Ishikawa (cell line): Measurements from ENCODE around the gene AP3B1.

Source experiments
- CEBPB ChIP-seq: IDR thresholded peaks from 2 replicates; pipeline ENCODE4 v1.6.1; 2012
- CREB1 ChIP-seq: IDR thresholded peaks from 2 replicates; pipeline ENCODE4 v1.6.1; 2012; ENCODE audit warnings: low read depth
- EGR1 ChIP-seq: IDR thresholded peaks from 2 replicates; pipeline ENCODE4 v1.6.1; 2012
- EP300 ChIP-seq: IDR thresholded peaks from 2 replicates; pipeline ENCODE4 v1.6.1; 2012; ENCODE audit warnings: borderline replicate concordance
- FOXM1 ChIP-seq: IDR thresholded peaks from 2 replicates; pipeline ENCODE4 v1.6.1; 2012; ENCODE audit warnings: low read depth, borderline replicate concordance
- RAD21 ChIP-seq: IDR thresholded peaks from 2 replicates; pipeline ENCODE4 v1.6.1; 2012; ENCODE audit warnings: low read depth
- TAF1 ChIP-seq: IDR thresholded peaks from 2 replicates; pipeline ENCODE4 v1.6.1; 2012; ENCODE audit warnings: low read depth, mild to moderate bottlenecking
- TCF12 ChIP-seq: IDR thresholded peaks from 2 replicates; pipeline ENCODE4 v1.6.1; 2012; ENCODE audit warnings: low read depth
- TEAD4 ChIP-seq: IDR thresholded peaks from 2 replicates; pipeline ENCODE4 v1.6.1; 2012
- ZBTB7A ChIP-seq: IDR thresholded peaks from 2 replicates; pipeline ENCODE4 v1.6.1; 2012; ENCODE audit warnings: low read depth
- TF ChIP-seq, protein P1 (sequence below): IDR thresholded peaks from 2 replicates; pipeline ENCODE4 v1.6.1; 2012
- TF ChIP-seq, protein P2 (sequence below): IDR thresholded peaks from 2 replicates; pipeline ENCODE4 v1.6.1; 2012; ENCODE audit warnings: low read depth, mild to moderate bottlenecking
- TF ChIP-seq, protein P3 (sequence below): IDR thresholded peaks from 2 replicates; pipeline ENCODE4 v1.6.1; 2012

DNA sequence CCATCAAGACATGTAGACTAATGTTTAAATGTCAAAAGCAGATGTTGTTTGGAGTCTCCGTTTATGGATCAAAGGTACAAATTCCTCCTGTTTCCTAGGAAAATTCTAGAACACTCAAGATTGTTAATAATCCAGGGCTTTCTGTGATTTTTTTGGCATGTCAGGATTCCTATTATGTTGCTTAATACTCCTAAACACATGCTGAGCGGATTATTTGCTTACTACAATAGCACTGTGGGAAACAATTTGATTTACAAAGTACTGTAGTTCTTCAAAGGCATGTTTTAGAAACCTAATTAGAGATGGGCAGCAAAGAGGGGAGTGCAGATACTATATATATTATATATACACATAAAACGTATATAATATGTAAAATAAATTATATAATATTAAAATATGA, 46.9 kb upstream of the AP3B1 start:
- TF ChIP-seq, protein P1, sequence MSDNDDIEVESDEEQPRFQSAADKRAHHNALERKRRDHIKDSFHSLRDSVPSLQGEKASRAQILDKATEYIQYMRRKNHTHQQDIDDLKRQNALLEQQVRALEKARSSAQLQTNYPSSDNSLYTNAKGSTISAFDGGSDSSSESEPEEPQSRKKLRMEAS = no peak
- TF ChIP-seq, protein P2, sequence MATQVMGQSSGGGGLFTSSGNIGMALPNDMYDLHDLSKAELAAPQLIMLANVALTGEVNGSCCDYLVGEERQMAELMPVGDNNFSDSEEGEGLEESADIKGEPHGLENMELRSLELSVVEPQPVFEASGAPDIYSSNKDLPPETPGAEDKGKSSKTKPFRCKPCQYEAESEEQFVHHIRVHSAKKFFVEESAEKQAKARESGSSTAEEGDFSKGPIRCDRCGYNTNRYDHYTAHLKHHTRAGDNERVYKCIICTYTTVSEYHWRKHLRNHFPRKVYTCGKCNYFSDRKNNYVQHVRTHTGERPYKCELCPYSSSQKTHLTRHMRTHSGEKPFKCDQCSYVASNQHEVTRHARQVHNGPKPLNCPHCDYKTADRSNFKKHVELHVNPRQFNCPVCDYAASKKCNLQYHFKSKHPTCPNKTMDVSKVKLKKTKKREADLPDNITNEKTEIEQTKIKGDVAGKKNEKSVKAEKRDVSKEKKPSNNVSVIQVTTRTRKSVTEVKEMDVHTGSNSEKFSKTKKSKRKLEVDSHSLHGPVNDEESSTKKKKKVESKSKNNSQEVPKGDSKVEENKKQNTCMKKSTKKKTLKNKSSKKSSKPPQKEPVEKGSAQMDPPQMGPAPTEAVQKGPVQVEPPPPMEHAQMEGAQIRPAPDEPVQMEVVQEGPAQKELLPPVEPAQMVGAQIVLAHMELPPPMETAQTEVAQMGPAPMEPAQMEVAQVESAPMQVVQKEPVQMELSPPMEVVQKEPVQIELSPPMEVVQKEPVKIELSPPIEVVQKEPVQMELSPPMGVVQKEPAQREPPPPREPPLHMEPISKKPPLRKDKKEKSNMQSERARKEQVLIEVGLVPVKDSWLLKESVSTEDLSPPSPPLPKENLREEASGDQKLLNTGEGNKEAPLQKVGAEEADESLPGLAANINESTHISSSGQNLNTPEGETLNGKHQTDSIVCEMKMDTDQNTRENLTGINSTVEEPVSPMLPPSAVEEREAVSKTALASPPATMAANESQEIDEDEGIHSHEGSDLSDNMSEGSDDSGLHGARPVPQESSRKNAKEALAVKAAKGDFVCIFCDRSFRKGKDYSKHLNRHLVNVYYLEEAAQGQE = no peak
- TF ChIP-seq TAF1 (no peak), CREB1 (no peak), CEBPB (peak; percentile 50), EP300 (no peak), ZBTB7A (no peak), EGR1 (no peak), TCF12 (no peak), TEAD4 (no peak), FOXM1 (no peak), RAD21 (no peak)
- TF ChIP-seq, protein P3, sequence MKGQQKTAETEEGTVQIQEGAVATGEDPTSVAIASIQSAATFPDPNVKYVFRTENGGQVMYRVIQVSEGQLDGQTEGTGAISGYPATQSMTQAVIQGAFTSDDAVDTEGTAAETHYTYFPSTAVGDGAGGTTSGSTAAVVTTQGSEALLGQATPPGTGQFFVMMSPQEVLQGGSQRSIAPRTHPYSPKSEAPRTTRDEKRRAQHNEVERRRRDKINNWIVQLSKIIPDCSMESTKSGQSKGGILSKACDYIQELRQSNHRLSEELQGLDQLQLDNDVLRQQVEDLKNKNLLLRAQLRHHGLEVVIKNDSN = no peak
